Loucy (cell line): Measurements from ENCODE around the gene ARG2.

Experiments used
- H2AFZ ChIP-seq: fragments of 200-600 bp; sonication (generic); 2 replicates; pipeline ENCODE4 v1.6.0; 2016; ENCODE audit warnings: antibody characterized with exemption, mild to moderate bottlenecking, low read length, moderate library complexity
- H3F3A ChIP-seq: fragments of 200-600 bp; 2 replicates; pipeline ENCODE4 v1.6.0; 2016; ENCODE audit warnings: antibody characterized with exemption, low read depth, mild to moderate bottlenecking
- H3K27me3 ChIP-seq: fragments of 200-600 bp; sonication (generic); 2 replicates; pipeline ENCODE4 v1.6.1; 2014; ENCODE audit warnings: low read length, mild to moderate bottlenecking; ENCODE audit not compliant: insufficient read depth, poor library complexity, severe bottlenecking
- H3K36me3 ChIP-seq: fragments of 200-600 bp; sonication (generic); 2 replicates; pipeline ENCODE4 v1.6.1; 2016; ENCODE audit warnings: low read length; ENCODE audit not compliant: insufficient read depth
- H3K4me1 ChIP-seq: fragments of 200-600 bp; sonication (generic); 2 replicates; pipeline ENCODE4 v1.5.1; 2014; ENCODE audit warnings: low read length, mild to moderate bottlenecking; ENCODE audit not compliant: insufficient read depth, poor library complexity, severe bottlenecking
- H3K4me2 ChIP-seq: fragments of 200-600 bp; sonication (generic); 2 replicates; pipeline ENCODE4 v1.6.0; 2014; ENCODE audit warnings: antibody characterized with exemption, low read length, low read depth, mild to moderate bottlenecking; ENCODE audit not compliant: poor library complexity, severe bottlenecking
- H3K4me3 ChIP-seq: fragments of 200-600 bp; sonication (generic); 2 replicates; pipeline ENCODE4 v1.5.1; 2014; ENCODE audit warnings: low read length, mild to moderate bottlenecking, mixed read lengths; ENCODE audit not compliant: poor library complexity, severe bottlenecking
- H3K79me2 ChIP-seq: fragments of 200-600 bp; sonication (generic); 2 replicates; pipeline ENCODE4 v1.6.1; 2014; ENCODE audit warnings: low read length; ENCODE audit not compliant: insufficient read depth
- H3K9ac ChIP-seq: fragments of 200-600 bp; sonication (generic); 2 replicates; pipeline ENCODE4 v1.6.0; 2014; ENCODE audit warnings: mild to moderate bottlenecking, low read depth, low read length, moderate library complexity; ENCODE audit not compliant: poor library complexity, severe bottlenecking
- H3K9me2 ChIP-seq: fragments of 200-600 bp; sonication (generic); replicated peaks from 2 replicates; pipeline ENCODE4 v1.6.1; 2016; ENCODE audit warnings: low read depth, low read length, mixed read lengths
- H3K9me3 ChIP-seq: fragments of 200-600 bp; sonication (generic); 2 replicates; pipeline ENCODE4 v1.6.1; 2014; ENCODE audit warnings: mild to moderate bottlenecking, antibody characterized with exemption, low read length, low read depth; ENCODE audit not compliant: insufficient read depth
- H4K20me1 ChIP-seq: fragments of 200-600 bp; sonication (generic); 2 replicates; pipeline ENCODE4 v1.6.0; 2014; ENCODE audit warnings: antibody characterized with exemption, low read length, mild to moderate bottlenecking; ENCODE audit not compliant: insufficient read depth, poor library complexity, severe bottlenecking
- EZH2phosphoT487 ChIP-seq: fragments of 200-600 bp; IDR thresholded peaks from 2 replicates; pipeline ENCODE4 v1.6.1; 2018; ENCODE audit warnings: antibody characterized with exemption, mild to moderate bottlenecking, moderate library complexity, borderline replicate concordance
- TF ChIP-seq, protein P1 (sequence below): fragments of 200-600 bp; sonication (generic); conservative IDR thresholded peaks from 2 replicates; pipeline ENCODE4 v1.5.1; 2014; ENCODE audit warnings: mild to moderate bottlenecking, antibody characterized with exemption, low read length

Gene ARG2

DNA sequence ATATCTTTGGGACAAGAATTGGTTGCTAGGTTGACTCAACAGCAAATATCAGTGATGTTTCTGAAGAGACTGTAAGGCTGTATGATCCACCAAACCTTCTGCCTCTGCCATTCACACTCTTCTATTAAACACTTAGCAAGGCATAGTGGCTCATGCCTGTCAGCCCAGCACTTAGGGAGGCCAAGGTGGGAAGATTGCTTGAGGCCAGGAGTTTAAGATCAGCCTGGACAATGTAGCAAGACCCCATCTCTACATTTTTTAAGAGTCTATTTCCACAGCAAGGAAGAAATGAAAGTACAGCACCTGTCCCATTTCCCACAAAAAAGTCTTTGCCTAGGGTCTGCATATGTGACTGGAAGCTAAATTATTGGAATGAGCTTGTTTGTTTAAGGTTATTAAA lies 7.8 kb downstream of the ARG2 start:
- no peaks in the 10 kb centered on the region for H3K36me3 ChIP-seq
- no peak overlapping the region for H3K9ac ChIP-seq
- no peaks in the 10 kb centered on the region for H3K27me3 ChIP-seq
- H3K4me2 ChIP-seq, result no peak overlapping the region
- no peak overlapping the region for H3K4me3 ChIP-seq
- no peaks in the 10 kb centered on the region for H3K79me2 ChIP-seq
- peaks cover 8% of the 10 kb centered on the region for H3K4me1 ChIP-seq
- no peak for TF ChIP-seq EZH2phosphoT487
- TF ChIP-seq, protein P1, sequence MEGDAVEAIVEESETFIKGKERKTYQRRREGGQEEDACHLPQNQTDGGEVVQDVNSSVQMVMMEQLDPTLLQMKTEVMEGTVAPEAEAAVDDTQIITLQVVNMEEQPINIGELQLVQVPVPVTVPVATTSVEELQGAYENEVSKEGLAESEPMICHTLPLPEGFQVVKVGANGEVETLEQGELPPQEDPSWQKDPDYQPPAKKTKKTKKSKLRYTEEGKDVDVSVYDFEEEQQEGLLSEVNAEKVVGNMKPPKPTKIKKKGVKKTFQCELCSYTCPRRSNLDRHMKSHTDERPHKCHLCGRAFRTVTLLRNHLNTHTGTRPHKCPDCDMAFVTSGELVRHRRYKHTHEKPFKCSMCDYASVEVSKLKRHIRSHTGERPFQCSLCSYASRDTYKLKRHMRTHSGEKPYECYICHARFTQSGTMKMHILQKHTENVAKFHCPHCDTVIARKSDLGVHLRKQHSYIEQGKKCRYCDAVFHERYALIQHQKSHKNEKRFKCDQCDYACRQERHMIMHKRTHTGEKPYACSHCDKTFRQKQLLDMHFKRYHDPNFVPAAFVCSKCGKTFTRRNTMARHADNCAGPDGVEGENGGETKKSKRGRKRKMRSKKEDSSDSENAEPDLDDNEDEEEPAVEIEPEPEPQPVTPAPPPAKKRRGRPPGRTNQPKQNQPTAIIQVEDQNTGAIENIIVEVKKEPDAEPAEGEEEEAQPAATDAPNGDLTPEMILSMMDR, result no peak
- H2AFZ ChIP-seq, result no peak overlapping the region
- H3F3A ChIP-seq, result no peaks in the 10 kb centered on the region; the same call in 1 of the 2 replicates
- no peaks in the 10 kb centered on the region for H4K20me1 ChIP-seq
- no peaks in the 10 kb centered on the region for H3K9me2 ChIP-seq
- no peaks in the 10 kb centered on the region for H3K9me3 ChIP-seq

DNA sequence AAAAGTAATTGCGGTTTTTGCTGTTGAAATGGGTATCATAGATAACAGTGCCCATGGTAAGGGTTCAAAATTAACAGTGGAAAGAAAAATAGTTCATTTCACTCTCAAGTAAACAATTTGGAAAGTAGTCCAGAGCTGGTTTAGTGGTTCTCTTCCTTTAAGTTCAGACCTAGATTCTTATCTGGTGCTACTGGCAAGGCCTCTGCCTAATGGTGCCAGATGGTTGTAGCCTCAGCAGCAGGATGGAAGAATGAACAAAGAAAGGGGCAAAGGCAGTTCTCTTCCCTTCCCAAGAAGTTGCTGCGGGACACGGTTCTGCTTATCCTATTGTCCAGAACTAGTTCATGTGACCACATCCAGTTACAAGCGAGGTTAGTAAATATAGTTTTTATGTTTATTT lies 10.5 kb downstream of the ARG2 start:
- Histone ChIP-seq H3K4me3 (no peak overlapping the region), H3K36me3 (no peaks in the 10 kb centered on the region), H3K4me2 (no peak overlapping the region), H3K27me3 (no peaks in the 10 kb centered on the region), H3K9ac (no peak overlapping the region), H3K4me1 (no peaks in the 10 kb centered on the region), H4K20me1 (no peaks in the 10 kb centered on the region), H3F3A (no peaks in the 10 kb centered on the region), H3K79me2 (no peaks in the 10 kb centered on the region), H3K9me2 (no peaks in the 10 kb centered on the region), H2AFZ (no peak overlapping the region), H3K9me3 (no peaks in the 10 kb centered on the region)
- TF ChIP-seq EZH2phosphoT487, result no peak
- TF ChIP-seq, protein P1, result no peak

DNA sequence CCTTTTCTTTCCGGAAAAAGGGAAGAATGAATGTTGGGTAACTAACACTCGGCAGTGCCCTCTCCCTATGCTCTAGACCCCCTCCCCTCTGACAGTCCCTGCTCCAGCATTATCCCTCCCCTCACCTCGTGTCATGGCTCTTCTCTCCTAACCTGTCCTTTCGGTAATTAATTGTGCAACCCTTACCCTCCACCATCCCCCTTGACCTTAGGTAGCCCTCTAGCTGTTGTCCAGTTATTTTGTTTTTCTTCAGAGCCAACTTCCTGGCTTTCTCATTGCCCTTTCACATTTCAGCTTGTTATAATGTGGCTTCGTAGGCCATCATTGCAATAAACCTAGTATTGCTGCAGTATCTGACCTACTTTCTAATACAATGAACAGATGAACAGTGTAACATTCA lies 11.2 kb downstream of the ARG2 start:
- Histone ChIP-seq H3K4me2 (no peak overlapping the region), H3K27me3 (no peaks in the 10 kb centered on the region), H3K36me3 (no peaks in the 10 kb centered on the region), H3K9me2 (no peaks in the 10 kb centered on the region), H3F3A (no peaks in the 10 kb centered on the region), H2AFZ (no peak overlapping the region), H3K9ac (no peak overlapping the region), H3K4me3 (no peak overlapping the region), H4K20me1 (no peaks in the 10 kb centered on the region), H3K9me3 (no peaks in the 10 kb centered on the region), H3K4me1 (no peaks in the 10 kb centered on the region), H3K79me2 (no peaks in the 10 kb centered on the region)
- no peak for TF ChIP-seq EZH2phosphoT487
- TF ChIP-seq, protein P1, result no peak
